Suprapubic skin (tissue), 4 donors: ENCODE data around the gene ANG. TPM values are rescaled to one million over a fixed set of nuclear protein-coding genes. Genes with fewer than 3 reads are reported as not detected.

Source experiments
- DNase-seq, 2 donors: peaks; one replicate each; pipeline ENCODE4 v3.0.0-alpha.2; 2019; ENCODE audit warnings: low spot score in 2 of 2
- H3K27ac ChIP-seq: fragments of 200-600 bp; sonication (generic); one replicate; pipeline ENCODE4 v1.5.1; 2019
- H3K27me3 ChIP-seq: fragments of 200-600 bp; sonication (generic); one replicate; pipeline ENCODE4 v1.5.1; 2019
- H3K36me3 ChIP-seq: fragments of 200-600 bp; sonication (generic); one replicate; pipeline ENCODE4 v1.5.1; 2019
- H3K4me1 ChIP-seq: fragments of 200-600 bp; sonication (generic); one replicate; pipeline ENCODE4 v1.5.1; 2019
- H3K4me3 ChIP-seq: fragments of 200-600 bp; sonication (generic); one replicate; pipeline ENCODE4 v1.5.1; 2019; ENCODE audit warnings: mild to moderate bottlenecking
- H3K9me3 ChIP-seq: fragments of 200-600 bp; sonication (generic); one replicate; pipeline ENCODE4 v1.5.1; 2019
- CTCF ChIP-seq, 2 donors: fragments of 200-600 bp in 1 of 2; fragments of 450-650 bp in 1 of 2; sonication (generic) in 1 of 2; IDR thresholded peaks; one replicate each; pipeline ENCODE4 v1.5.1; 2016 to 2019; ENCODE audit warnings: antibody characterized with exemption in 2 of 2, mild to moderate bottlenecking in 1 of 2, moderate library complexity in 1 of 2
- EP300 ChIP-seq: sonication (generic); formaldehyde crosslinking; IDR thresholded peaks from one replicate; pipeline ENCODE4 v1.6.1; 2017; ENCODE audit warnings: antibody characterized with exemption
- POLR2A ChIP-seq, 2 donors: fragments of 450-650 bp; IDR thresholded peaks; one replicate each; pipeline ENCODE4 v1.6.1; 2017; ENCODE audit warnings: antibody characterized with exemption in 2 of 2, mild to moderate bottlenecking in 2 of 2, moderate library complexity in 2 of 2
- POLR2AphosphoS5 ChIP-seq, 3 donors: sonication (generic); formaldehyde crosslinking; IDR thresholded peaks; one replicate each; pipeline ENCODE4 v1.6.1; 2017; ENCODE audit warnings: antibody characterized with exemption in 3 of 3
- WGBS: methylation state at CpG from one replicate; pipeline ENCODE4 v1.1.5; 2018; 5-methylcytosine and 5-hydroxymethylcytosine counted together
- total RNA-seq, 4 donors: library from RNA; depleted of rRNA; stranded (reverse); fragments of >200 nt; gene quantifications; one replicate each; pipeline ENCODE4 v1.1.0, GENCODE V29; 2016

ANG gene
- total RNA-seq, 4 donors from 2014 or later, result 19.3 to 46.9 (median 27.1) TPM

- 1% methylated on average over 38 of the region's 38 CpGs for WGBS
Observed at GRCh38 chr14:20683125-20683890, 5.3 kb upstream of the ANG start.

GRCh38 chr14:20683891-20684661 is 4.5 kb upstream of the ANG start, which contains the start of gene RNASE4:
RNASE4 (plus strand) TSS chr14:20684560; CDS start chr14:20699372, 14,812 bp downstream.
- H3K4me3 ChIP-seq, result peak within 1 kb of the TSS; percentile 71
- H3K9me3 ChIP-seq, result no peaks in the 10 kb centered on the region
- WGBS, result under 1% methylated on average over 38 of the region's 42 CpGs
- no peaks in the 10 kb centered on the region for H3K36me3 ChIP-seq
- no peaks in the 10 kb centered on the region for H3K27me3 ChIP-seq
- H3K27ac ChIP-seq, result peak within 1 kb of the TSS; percentile 97
- TF ChIP-seq POLR2A (IDR thresholded peaks at IDR 0.05) (peak in 1 of 2 donors; percentile 51), CTCF (IDR thresholded peaks at IDR 0.05) (no peak), POLR2AphosphoS5 (IDR thresholded peaks at IDR 0.05) (peak; percentile 62 to 83 (median 81)), EP300 (no peak)
- peak; percentile 94 to 95 for DNase-seq
- peaks cover 46% of the 10 kb centered on the region for H3K4me1 ChIP-seq

More at GRCh38 chr14:20683125-20683890, 5.3 kb upstream of the ANG start:
- H3K36me3 ChIP-seq, result no peaks in the 10 kb centered on the region
- no peaks in the 10 kb centered on the region for H3K9me3 ChIP-seq
- H3K4me3 ChIP-seq, result peak overlapping the region; percentile 71
- H3K27ac ChIP-seq, result peak overlapping the region; percentile 97
- DNase-seq, result peak in 1 of 2 donors; percentile 80
- no peaks in the 10 kb centered on the region for H3K27me3 ChIP-seq
- H3K4me1 ChIP-seq, result peaks cover 46% of the 10 kb centered on the region
- TF ChIP-seq CTCF (IDR thresholded peaks at IDR 0.05) (no peak), EP300 (no peak), POLR2AphosphoS5 (IDR thresholded peaks at IDR 0.05) (no peak), POLR2A (IDR thresholded peaks at IDR 0.05) (no peak)

- 6% methylated on average over 20 of the region's 22 CpGs for WGBS
- DNase-seq, result peak in 1 of 2 donors; percentile 81
- Histone ChIP-seq H3K27ac (peak overlapping the region; percentile 97), H3K27me3 (no peaks in the 10 kb centered on the region), H3K4me1 (peaks cover 46% of the 10 kb centered on the region), H3K9me3 (no peaks in the 10 kb centered on the region), H3K36me3 (no peaks in the 10 kb centered on the region), H3K4me3 (peak overlapping the region; percentile 71)
- TF ChIP-seq CTCF (IDR thresholded peaks at IDR 0.05), result no peak
- TF ChIP-seq POLR2AphosphoS5 (IDR thresholded peaks at IDR 0.05), result no peak
- TF ChIP-seq EP300, result no peak
- no peak for TF ChIP-seq POLR2A (IDR thresholded peaks at IDR 0.05)
Observed at GRCh38 chr14:20684662-20685456, 3.7 kb upstream of the ANG start.

- Histone ChIP-seq H3K9me3 (no peaks in the 10 kb centered on the region), H3K4me1 (peaks cover 46% of the 10 kb centered on the region), H3K36me3 (no peaks in the 10 kb centered on the region), H3K27me3 (no peaks in the 10 kb centered on the region), H3K27ac (peak overlapping the region; percentile 58), H3K4me3 (peak overlapping the region; percentile 71)
- WGBS, result 64% methylated on average over 7 of the region's 7 CpGs
- no peak for TF ChIP-seq POLR2AphosphoS5 (IDR thresholded peaks at IDR 0.05)
- TF ChIP-seq CTCF (IDR thresholded peaks at IDR 0.05), result no peak
- no peak for TF ChIP-seq EP300
- TF ChIP-seq POLR2A (IDR thresholded peaks at IDR 0.05), result no peak
- no peak for DNase-seq
Observed at GRCh38 chr14:20686386-20687143, 2.0 kb upstream of the ANG start.
